Bone marrow (tissue), 2 donors: Measurements from ENCODE around the gene HEPN1.
A peak's percentile ranks its signal among the peaks of the same experiment; 100 is the strongest.

Experiments
- DNase-seq, 2 donors: peaks; one replicate each; lab custom pipeline; 2025; lab: John Stamatoyannopoulos, UW

The HEPN1 gene

DNA sequence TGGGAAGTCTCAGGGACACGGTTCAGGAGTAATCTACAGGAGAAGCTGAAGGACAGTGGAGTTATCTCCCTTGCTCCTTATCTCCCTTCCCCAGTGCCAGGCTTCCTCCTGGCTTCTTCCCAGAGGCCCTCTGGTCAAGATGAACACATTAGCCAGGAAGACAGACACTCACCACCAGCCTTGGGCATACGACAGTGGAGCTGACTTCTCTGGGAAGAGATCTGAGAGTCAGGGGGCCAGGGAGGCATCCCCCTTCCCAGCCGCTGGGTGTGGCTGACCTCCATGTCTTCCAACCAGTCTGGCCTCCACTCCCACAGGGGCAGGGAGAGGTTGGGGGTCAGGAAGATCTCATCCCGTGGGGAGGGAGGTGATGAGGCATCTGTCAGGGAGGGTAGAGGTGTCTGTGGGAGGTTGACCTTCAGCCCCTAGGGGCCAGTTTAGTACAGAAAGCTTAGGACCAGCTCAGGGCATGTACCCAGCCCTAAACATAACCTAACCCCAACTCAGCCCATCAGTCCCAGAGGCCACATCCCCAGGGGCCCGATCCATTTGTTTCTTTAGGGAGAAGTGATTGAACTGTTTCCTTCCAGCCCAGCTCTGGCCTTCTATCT is 34.1 kb upstream of the HEPN1 start:
- DNase-seq: no peak

- DNase-seq: no peak
These were observed 32.6 kb upstream of the HEPN1 start for GRCh38 chr11:124886476-124886875.

DNA sequence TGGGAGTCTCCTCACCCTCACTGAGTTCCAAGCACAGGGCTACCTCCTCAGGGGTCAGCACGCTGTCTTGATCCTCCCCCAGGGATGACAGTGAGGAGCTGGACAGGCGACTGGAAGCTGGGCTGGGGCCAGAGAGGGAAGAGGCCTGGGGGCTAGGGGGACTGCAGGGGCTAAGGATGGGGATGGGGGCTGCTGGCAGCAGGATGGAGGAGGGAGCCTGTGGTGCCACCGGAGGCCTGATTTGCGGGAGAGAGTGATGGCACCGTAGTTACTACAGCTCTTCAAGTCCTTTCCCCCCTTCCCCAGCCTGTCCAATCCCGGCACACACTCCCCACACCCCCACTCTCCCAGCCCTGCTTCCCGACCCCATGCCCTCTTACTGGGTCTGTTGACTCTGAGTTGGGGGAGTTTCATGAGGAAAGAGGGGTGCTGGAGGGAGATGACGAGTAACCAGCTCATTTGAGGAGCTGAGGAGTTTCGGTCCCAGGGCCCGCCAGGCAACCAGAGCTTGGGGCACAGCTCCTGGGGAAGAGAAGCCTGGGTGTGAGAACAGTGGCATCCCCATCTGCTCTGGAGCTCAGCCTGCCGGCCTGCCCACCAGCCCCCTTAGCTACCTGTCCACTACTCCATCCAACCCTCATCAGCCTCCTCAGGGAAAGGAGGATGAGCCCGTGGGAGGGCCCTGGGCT is 31.9 kb upstream of the HEPN1 start:
- DNase-seq: no peak

DNA sequence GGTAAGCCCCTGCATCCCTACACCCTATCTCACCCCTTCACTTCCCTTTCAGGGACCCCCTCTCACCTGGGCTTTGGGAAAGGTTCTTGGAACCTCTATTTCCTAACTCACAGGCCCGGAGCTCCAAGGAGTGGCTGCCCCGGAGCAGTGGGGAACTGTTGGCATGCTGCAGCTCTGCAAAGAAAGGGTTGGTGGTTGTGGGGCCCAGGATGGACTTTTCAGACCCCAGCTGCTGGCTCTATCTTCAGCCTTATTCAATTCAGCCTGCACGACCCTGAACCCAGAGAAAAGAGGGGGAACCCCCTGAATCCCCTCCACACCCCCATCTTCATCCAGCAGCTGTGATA is 31.4 kb upstream of the HEPN1 start:
- DNase-seq: no peak

DNA sequence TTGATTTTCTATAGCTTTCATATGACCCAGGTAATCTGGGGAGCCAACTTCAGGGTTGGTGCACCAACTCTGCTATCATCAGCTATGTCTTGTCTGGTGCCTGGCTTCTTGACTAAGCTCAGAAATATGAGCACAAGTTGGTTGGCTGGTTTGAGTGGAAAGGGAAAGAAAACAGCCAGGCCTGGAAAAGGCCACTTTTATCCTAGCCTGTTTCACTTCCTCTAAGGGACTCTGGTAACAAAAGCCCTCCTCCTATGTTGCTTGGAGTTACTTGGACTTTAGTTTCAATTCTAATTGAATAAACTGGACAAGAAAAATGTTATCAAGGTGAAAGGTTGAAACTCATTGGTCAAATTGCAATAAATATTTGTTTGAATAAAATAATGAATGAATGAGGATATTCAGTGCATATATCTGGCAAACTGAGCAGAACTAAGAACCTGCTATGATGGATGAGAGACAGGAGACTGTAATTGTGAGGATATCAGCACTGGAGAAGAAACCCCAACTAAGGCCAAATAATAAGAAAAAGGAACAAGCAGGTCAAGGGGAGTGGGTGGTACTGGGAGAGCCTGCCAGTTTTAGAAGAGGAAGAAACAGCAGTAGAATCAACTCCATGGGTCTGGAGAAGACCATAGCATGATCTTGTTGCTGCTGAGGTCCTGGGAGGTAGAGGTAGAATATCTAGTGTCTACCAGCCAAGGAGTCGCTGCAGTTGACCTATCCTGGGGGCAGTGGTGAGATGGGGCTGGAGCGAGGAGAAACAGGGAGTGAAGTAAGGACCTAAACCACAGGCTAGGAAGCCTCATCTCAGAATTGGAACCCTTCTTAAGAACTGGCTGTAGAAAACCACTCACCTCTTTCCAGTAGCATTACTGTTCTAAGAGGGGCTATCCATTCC is 29.6 kb upstream of the HEPN1 start:
- DNase-seq: no peak

DNA sequence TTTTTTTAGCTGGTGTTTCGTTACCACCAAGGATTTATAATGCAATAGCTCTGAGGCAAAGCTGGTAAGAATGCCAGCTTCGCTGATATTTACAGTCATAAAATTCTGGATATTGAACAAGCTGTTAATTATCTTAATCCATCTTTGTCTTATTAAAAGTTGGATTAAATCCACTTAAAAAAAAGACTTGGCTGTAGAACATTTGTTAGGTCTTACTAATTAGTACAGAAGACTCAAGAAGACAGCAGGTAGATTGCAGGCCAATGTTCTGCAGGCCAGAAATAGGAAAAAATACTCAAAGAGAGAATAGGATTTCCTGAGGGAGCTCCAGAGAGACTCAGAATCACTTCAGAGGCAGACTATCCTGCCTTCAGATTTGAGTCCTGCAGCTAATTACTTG is 28.9 kb upstream of the HEPN1 start:
- no peak for DNase-seq

GRCh38 chr11:124890683-124891372 is 28.2 kb upstream of the HEPN1 start:
- no peak for DNase-seq

GRCh38 chr11:124891373-124891861 is 27.6 kb upstream of the HEPN1 start:
- no peak for DNase-seq

- DNase-seq: no peak
These were observed 26.9 kb upstream of the HEPN1 start for GRCh38 chr11:124892146-124892545.

- DNase-seq: peak in 1 of 2 donors; percentile 63
These were observed 26.1 kb upstream of the HEPN1 start for GRCh38 chr11:124892750-124893454.

DNA sequence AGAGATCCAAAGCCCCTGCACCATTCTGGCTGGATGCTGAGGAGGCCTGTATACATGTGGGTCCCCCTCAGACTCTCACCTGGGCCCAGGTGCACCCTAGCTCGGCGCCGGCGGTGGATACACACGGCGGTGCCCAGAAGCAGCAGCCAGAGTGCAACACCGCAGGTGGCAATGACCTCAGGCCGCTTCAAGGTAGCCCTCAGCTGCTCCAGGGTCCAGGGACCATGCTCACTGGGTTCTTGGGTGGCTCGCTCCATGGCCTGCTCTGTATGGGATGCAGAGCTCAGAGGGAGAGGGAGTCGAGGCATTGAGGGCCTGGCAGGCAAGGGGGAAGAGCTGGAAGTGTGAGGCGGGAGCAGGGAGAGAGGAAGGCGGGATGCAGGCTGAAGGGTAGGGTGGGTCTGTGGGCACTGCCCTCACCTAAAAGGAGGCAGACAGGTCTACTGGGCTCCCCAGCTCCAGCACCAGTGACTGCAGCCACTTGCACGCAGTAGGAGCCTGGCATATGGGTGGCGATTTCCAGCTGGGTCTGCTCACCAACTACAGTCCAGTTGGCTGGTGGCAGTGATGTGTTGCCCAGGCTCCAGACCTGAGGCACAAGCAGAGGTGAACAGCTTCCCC is 25.2 kb upstream of the HEPN1 start:
- DNase-seq: no peak

GRCh38 chr11:124894606-124895430 is 24.2 kb upstream of the HEPN1 start:
- no peak for DNase-seq

- no peak for DNase-seq
These were observed 23.5 kb upstream of the HEPN1 start for GRCh38 chr11:124895471-124895971.

GRCh38 chr11:124896071-124896750 is 22.8 kb upstream of the HEPN1 start:
- DNase-seq: no peak

- DNase-seq: no peak
These were observed 22.1 kb upstream of the HEPN1 start for GRCh38 chr11:124896821-124897391.

- peak in 1 of 2 donors; percentile 6 for DNase-seq
These were observed 21.3 kb upstream of the HEPN1 start, which contains the start of gene ROBO4 for GRCh38 chr11:124897674-124898262. ROBO4 (minus strand) TSS chr11:124897865; CDS start chr11:124897795, 70 bp downstream.

- DNase-seq: no peak
These were observed 20.8 kb upstream of the HEPN1 start for GRCh38 chr11:124898263-124898680.

GRCh38 chr11:124898711-124899110 is 20.3 kb upstream of the HEPN1 start:
- DNase-seq: no peak
